Astrocyte of the cerebellum (primary cell): ENCODE measurements around the gene C19orf12.
"Not testable (repeated sequence)": the region's sequence is repeated elsewhere in the genome, so short reads cannot be mapped to it uniquely, and the experiment has no call there.

Experiments
- DNase-seq: peaks from one replicate; pipeline ENCODE4 v3.0.0-alpha.2; 2011; ENCODE audit warnings: low read depth
- H3K4me3 ChIP-seq: 2 replicates; pipeline ENCODE4 v1.5.1; 2011; ENCODE audit warnings: mild to moderate bottlenecking, low read depth, low read length, moderate library complexity
- in situ Hi-C: cut with HindIII; loops from 2 replicates; pipeline ENCODE4 v1.10.0; 2017; ENCODE audit warnings: low sequenced_read_pairs
- TF ChIP-seq, protein P1 (sequence below): IDR thresholded peaks from 2 replicates; pipeline ENCODE4 v1.5.1; 2012; ENCODE audit warnings: low read length, low read depth, moderate library complexity, mild to moderate bottlenecking; ENCODE audit errors: missing control alignments

The C19orf12 gene

GRCh38 chr19:29673451-29674371, 41.4 kb downstream of the C19orf12 start:
- TF ChIP-seq, protein P1, sequence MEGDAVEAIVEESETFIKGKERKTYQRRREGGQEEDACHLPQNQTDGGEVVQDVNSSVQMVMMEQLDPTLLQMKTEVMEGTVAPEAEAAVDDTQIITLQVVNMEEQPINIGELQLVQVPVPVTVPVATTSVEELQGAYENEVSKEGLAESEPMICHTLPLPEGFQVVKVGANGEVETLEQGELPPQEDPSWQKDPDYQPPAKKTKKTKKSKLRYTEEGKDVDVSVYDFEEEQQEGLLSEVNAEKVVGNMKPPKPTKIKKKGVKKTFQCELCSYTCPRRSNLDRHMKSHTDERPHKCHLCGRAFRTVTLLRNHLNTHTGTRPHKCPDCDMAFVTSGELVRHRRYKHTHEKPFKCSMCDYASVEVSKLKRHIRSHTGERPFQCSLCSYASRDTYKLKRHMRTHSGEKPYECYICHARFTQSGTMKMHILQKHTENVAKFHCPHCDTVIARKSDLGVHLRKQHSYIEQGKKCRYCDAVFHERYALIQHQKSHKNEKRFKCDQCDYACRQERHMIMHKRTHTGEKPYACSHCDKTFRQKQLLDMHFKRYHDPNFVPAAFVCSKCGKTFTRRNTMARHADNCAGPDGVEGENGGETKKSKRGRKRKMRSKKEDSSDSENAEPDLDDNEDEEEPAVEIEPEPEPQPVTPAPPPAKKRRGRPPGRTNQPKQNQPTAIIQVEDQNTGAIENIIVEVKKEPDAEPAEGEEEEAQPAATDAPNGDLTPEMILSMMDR, result no peak
- no peak for DNase-seq
- no peak overlapping the region for H3K4me3 ChIP-seq
- in situ Hi-C loops, result no loop called here

- H3K4me3 ChIP-seq, result no peak overlapping the region
- no peak for DNase-seq
- in situ Hi-C loops, result no loop called here
- TF ChIP-seq, protein P1, result no peak
Measured at GRCh38 chr19:29672933-29673336, 42.1 kb downstream of the C19orf12 start.

- TF ChIP-seq, protein P1, result no peak
- in situ Hi-C loops, result no loop called here
- no peak overlapping the region for H3K4me3 ChIP-seq
- no peak for DNase-seq
Measured at GRCh38 chr19:29672319-29672932, 42.6 kb downstream of the C19orf12 start.

DNA sequence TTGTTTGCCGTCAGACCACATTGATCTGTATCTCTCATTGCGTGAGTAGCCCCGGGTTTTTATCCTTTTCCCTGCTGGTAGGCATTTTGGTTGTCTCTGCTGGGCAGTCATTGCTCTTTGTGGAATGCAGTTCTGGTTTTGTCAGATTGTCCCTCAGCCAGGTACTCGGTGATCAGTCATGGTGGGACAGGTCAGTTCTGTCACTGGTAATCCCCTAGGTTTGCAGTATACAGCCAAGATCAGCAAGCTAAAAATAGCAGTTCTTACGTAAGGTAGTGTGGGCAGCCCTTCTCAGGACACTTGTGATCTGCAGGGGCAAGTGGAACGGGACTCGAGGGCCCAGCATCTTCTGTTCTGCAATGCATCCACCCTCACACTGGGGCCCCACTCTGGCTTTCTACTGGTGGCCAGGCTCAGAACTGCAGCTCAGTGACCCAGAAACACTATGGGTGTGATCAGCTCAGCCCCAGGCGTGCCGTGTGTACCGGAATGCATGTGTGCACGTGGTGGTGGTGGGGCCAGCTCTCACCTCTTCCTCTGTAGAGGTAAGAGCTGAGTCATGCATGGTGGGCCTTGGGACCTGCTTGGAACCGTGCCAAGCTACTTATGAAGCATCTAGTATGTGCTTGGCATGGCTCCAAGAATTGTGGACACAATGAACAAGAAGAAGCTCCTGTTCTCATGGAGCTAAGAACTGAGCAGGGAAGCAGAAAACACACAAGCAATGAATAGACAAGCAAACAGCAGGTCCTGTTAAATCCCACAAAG, 43.5 kb downstream of the C19orf12 start:
- no peak overlapping the region for H3K4me3 ChIP-seq
- TF ChIP-seq, protein P1, result no peak
- in situ Hi-C loops, result no loop called here
- no peak for DNase-seq

DNA sequence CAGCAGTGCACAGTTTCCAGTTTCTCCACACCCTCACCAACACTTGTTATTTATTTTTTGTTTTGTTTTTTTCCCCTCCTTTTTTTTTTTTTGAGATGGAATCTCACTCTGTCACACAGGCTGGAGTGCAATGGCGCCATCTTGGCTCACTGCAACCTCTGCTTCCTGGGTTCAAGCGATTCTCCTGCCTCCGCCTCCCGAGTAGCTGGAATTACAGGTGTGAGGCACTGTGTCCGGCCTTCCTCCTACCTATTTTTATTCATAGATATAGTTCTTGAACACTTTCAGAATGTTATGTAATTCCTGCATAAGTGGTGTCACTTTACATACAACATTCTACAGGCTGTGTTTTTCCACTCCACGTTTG, 44.1 kb downstream of the C19orf12 start:
- H3K4me3 ChIP-seq, in situ Hi-C loops, DNase-seq: not testable (repeated sequence)

DNA sequence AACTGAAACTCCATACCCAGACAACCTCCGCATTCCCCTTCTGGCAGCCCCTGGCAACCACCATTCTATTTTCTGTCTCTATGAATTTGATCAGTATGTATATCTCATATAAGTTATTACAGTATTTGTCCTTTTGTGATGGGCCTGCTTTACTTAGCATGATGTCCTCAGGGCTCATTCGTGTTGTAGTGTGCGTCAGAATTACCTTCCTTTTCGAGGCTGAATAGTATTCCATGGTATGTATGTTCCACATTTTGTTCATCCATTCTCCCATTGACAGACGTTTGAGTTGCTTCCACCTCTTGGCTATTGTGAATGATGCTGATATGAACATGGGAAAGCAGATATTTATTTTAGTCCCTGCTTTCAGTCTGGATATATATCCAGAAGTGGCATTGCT, 44.8 kb downstream of the C19orf12 start:
- TF ChIP-seq, protein P1, result no peak
- in situ Hi-C loops, result no loop called here
- DNase-seq, result no peak
- H3K4me3 ChIP-seq, result no peak overlapping the region
